NB4 (cell line): ENCODE measurements around the gene HYDIN.
"Not testable (repeated sequence)": the region's sequence is repeated elsewhere in the genome, so short reads cannot be mapped to it uniquely, and the experiment has no call there.

Experiments used
- CTCF ChIP-seq: IDR thresholded peaks from one replicate; pipeline ENCODE4 v1.5.1; 2012; ENCODE audit warnings: low read depth, low read length
- MYC ChIP-seq: IDR thresholded peaks from 2 replicates; pipeline ENCODE4 v1.6.1; 2011; ENCODE audit warnings: low read depth, low read length
- POLR2A ChIP-seq: IDR thresholded peaks from 2 replicates; pipeline ENCODE4 v1.6.1; 2011; ENCODE audit warnings: mild to moderate bottlenecking; ENCODE audit not compliant: insufficient read length; ENCODE audit errors: extremely low read depth

GRCh38 chr16:71027511-71027910 lies 203.0 kb downstream of the HYDIN start:
- not testable (repeated sequence) for TF ChIP-seq POLR2A, CTCF, MYC
